GM18858 (cell line): ENCODE results near the gene PLXNA2.
A peak's percentile ranks its signal among the peaks of the same experiment; 100 is the strongest.

ENCODE experiments used
- ATAC-seq: cut with Tn5 transposase; IDR thresholded peaks from one replicate; pipeline ENCODE4 v1.9.1; 2021; ENCODE audit not compliant: unreplicated experiment

The PLXNA2 gene

GRCh38 chr1:208268541-208269337, 24.6 kb upstream of the PLXNA2 start:
- no peak for ATAC-seq

- ATAC-seq, result no peak
Measured at GRCh38 chr1:208265525-208265924, 21.3 kb upstream of the PLXNA2 start.

GRCh38 chr1:208265122-208265469, 20.9 kb upstream of the PLXNA2 start:
- no peak for ATAC-seq

- no peak for ATAC-seq
Measured at GRCh38 chr1:208264469-208265121, 20.4 kb upstream of the PLXNA2 start.

GRCh38 chr1:208261874-208262273, 17.7 kb upstream of the PLXNA2 start:
- ATAC-seq, result no peak

GRCh38 chr1:208258277-208258676, 14.1 kb upstream of the PLXNA2 start:
- no peak for ATAC-seq

- ATAC-seq, result no peak
Measured at GRCh38 chr1:208257351-208257750, 13.2 kb upstream of the PLXNA2 start.

GRCh38 chr1:208256556-208256955, 12.4 kb upstream of the PLXNA2 start:
- no peak for ATAC-seq

GRCh38 chr1:208256091-208256490, 11.9 kb upstream of the PLXNA2 start:
- ATAC-seq, result no peak

GRCh38 chr1:208254862-208255261, 10.7 kb upstream of the PLXNA2 start:
- ATAC-seq, result no peak

- no peak for ATAC-seq
Measured at GRCh38 chr1:208254376-208254775, 10.2 kb upstream of the PLXNA2 start.

- ATAC-seq, result no peak
Measured at GRCh38 chr1:208252836-208253576, 8.8 kb upstream of the PLXNA2 start.

GRCh38 chr1:208251911-208252835, 8.0 kb upstream of the PLXNA2 start:
- ATAC-seq, result no peak

- no peak for ATAC-seq
Measured at GRCh38 chr1:208251015-208251414, 6.8 kb upstream of the PLXNA2 start.

GRCh38 chr1:208250613-208251012, 6.4 kb upstream of the PLXNA2 start:
- ATAC-seq, result no peak

GRCh38 chr1:208248991-208249696, 5.0 kb upstream of the PLXNA2 start:
- ATAC-seq, result no peak

GRCh38 chr1:208248307-208248801, 4.2 kb upstream of the PLXNA2 start:
- ATAC-seq, result no peak

- ATAC-seq, result no peak
Measured at GRCh38 chr1:208247696-208248095, 3.5 kb upstream of the PLXNA2 start.

- peak; percentile 73 for ATAC-seq
Measured at GRCh38 chr1:208245185-208245705, 1.1 kb upstream of the PLXNA2 start.

GRCh38 chr1:208243527-208243966, 637 bp downstream of the PLXNA2 start:
- ATAC-seq, result no peak
